Liver (tissue), 9 donors: ENCODE measurements around the gene CCDC88C. TPM values are rescaled to one million over a fixed set of nuclear protein-coding genes. Genes with fewer than 3 reads are reported as not detected.

Source experiments
- DNase-seq: peaks from one replicate; pipeline ENCODE4 v3.0.0-alpha.2; 2017; ENCODE audit warnings: low spot score
- H3K27ac ChIP-seq, 2 donors: one replicate each; pipeline ENCODE4 v1.7.0; 2013; ENCODE audit warnings: inconsistent platforms in 2 of 2, low read length in 2 of 2, control low read depth in 1 of 2, low read depth in 1 of 2, mild to moderate bottlenecking in 1 of 2
- H3K27me3 ChIP-seq, 4 donors: one replicate each; pipeline versions ENCODE4 v1.6.1 to v1.7.0; 2013; ENCODE audit warnings: low read length in 3 of 4, inconsistent platforms in 1 of 4, mild to moderate bottlenecking in 1 of 4, moderate library complexity in 1 of 4; ENCODE audit not compliant: control insufficient read depth in 4 of 4, insufficient read depth in 4 of 4
- H3K36me3 ChIP-seq, 4 donors: one replicate each; pipeline versions ENCODE4 v1.6.1 to v1.7.0; 2013; ENCODE audit warnings: low read length in 3 of 4, mild to moderate bottlenecking in 3 of 4, low read depth in 1 of 4, moderate library complexity in 1 of 4; ENCODE audit not compliant: control insufficient read depth in 4 of 4, insufficient read depth in 3 of 4
- H3K4me1 ChIP-seq, 4 donors: one replicate each; pipeline versions ENCODE4 v1.6.1 to v1.7.0; 2013; ENCODE audit warnings: low read length in 3 of 4, mild to moderate bottlenecking in 3 of 4, moderate library complexity in 1 of 4; ENCODE audit not compliant: control insufficient read depth in 4 of 4, insufficient read depth in 4 of 4
- H3K4me3 ChIP-seq, 3 donors: one replicate each; pipeline versions ENCODE4 v1.6.1 to v1.7.0; 2013; ENCODE audit warnings: low read length in 3 of 3, control low read depth in 1 of 3, low read depth in 1 of 3, mild to moderate bottlenecking in 1 of 3
- H3K9ac ChIP-seq, 2 donors: one replicate each; pipeline ENCODE4 v1.7.0; 2013; ENCODE audit warnings: low read length in 2 of 2, mild to moderate bottlenecking in 2 of 2, moderate library complexity in 2 of 2, control low read depth in 1 of 2, low read depth in 1 of 2
- H3K9me3 ChIP-seq, 4 donors: one replicate each; pipeline versions ENCODE4 v1.6.1 to v1.7.0; 2013; ENCODE audit warnings: low read length in 3 of 4; ENCODE audit not compliant: control insufficient read depth in 4 of 4
- EGR1 ChIP-seq, 2 donors: IDR thresholded peaks; 2 replicates each; pipeline ENCODE4 v1.6.1; 2016 to 2018; ENCODE audit warnings: antibody characterized with exemption in 2 of 2, low read depth in 2 of 2
- FOXA1 ChIP-seq: IDR thresholded peaks from 2 replicates; pipeline ENCODE4 v1.6.1; 2016; ENCODE audit warnings: antibody characterized with exemption
- FOXA2 ChIP-seq: IDR thresholded peaks from 2 replicates; pipeline ENCODE4 v1.6.1; 2016; ENCODE audit warnings: antibody characterized with exemption
- GABPA ChIP-seq, 2 donors: IDR thresholded peaks in 1 of 2; conservative IDR thresholded peaks in 1 of 2; 2 replicates each; pipeline ENCODE4 v1.6.1; 2016; ENCODE audit warnings: antibody characterized with exemption in 2 of 2, mild to moderate bottlenecking in 1 of 2, moderate library complexity in 1 of 2
- HNF4A ChIP-seq, 2 donors: conservative IDR thresholded peaks; 2 replicates each; pipeline ENCODE4 v1.6.1; 2016; ENCODE audit warnings: antibody characterized with exemption in 2 of 2, mild to moderate bottlenecking in 2 of 2
- JUND ChIP-seq, 2 donors: IDR thresholded peaks; 2 replicates each; pipeline ENCODE4 v1.6.1; 2016; ENCODE audit warnings: antibody characterized with exemption in 2 of 2
- NR2F2 ChIP-seq: IDR thresholded peaks from 2 replicates; pipeline ENCODE4 v1.6.1; 2016; ENCODE audit warnings: antibody characterized with exemption
- RAD21 ChIP-seq, 2 donors: IDR thresholded peaks; 2 replicates each; pipeline ENCODE4 v1.6.1; 2016; ENCODE audit warnings: antibody characterized with exemption in 2 of 2, mild to moderate bottlenecking in 2 of 2
- RXRA ChIP-seq, 2 donors: IDR thresholded peaks; 2 replicates each; pipeline ENCODE4 v1.6.1; 2017 to 2018; ENCODE audit warnings: antibody characterized with exemption in 2 of 2, mild to moderate bottlenecking in 1 of 2
- SP1 ChIP-seq: IDR thresholded peaks from 2 replicates; pipeline ENCODE4 v1.6.1; 2018; ENCODE audit warnings: antibody characterized with exemption, mild to moderate bottlenecking
- TAF1 ChIP-seq: conservative IDR thresholded peaks from 2 replicates; pipeline ENCODE4 v1.6.1; 2016; ENCODE audit warnings: antibody characterized with exemption, mild to moderate bottlenecking
- WGBS: extraction: QIAGEN DNeasy Blood & Tissue Kit; methylation state at CpG from one replicate; pipeline ENCODE4 v1.1.7; 2013; 5-methylcytosine and 5-hydroxymethylcytosine counted together
- polyA plus RNA-seq, 2 donors: library from polyadenylated mRNA; stranded (reverse) in 1 of 2; unstranded in 1 of 2; fragments of 200-250 nt in 1 of 2; fragments of >200 nt in 1 of 2; fragmentation: Nextera tagmentation in 1 of 2; extraction: Ambion mirVana in 1 of 2; gene quantifications; one replicate each; pipeline versions ENCODE4 v1.2.1 to v1.2.3, GENCODE V29; 2013 to 2015
- total RNA-seq, 2 donors: library from RNA; depleted of rRNA; stranded (reverse); fragments of >200 nt; gene quantifications; one replicate each; pipeline ENCODE4 v1.2.3, GENCODE V29; 2014
- TF ChIP-seq, protein P1 (sequence below): IDR thresholded peaks from 2 replicates; pipeline ENCODE4 v1.6.1; 2016; ENCODE audit warnings: antibody characterized with exemption
- TF ChIP-seq, protein P2 (sequence below): fragments of 150-350 bp; IDR thresholded peaks from 2 replicates; pipeline ENCODE4 v1.5.1; 2017; ENCODE audit warnings: improper control_type of control experiment, low read depth, low read length; ENCODE audit not compliant: missing input control
- TF ChIP-seq, protein P3 (sequence below): IDR thresholded peaks from 2 replicates; pipeline ENCODE4 v1.6.1; 2016; ENCODE audit warnings: antibody characterized with exemption
- TF ChIP-seq, protein P4 (sequence below): IDR thresholded peaks from 2 replicates; pipeline ENCODE4 v1.6.1; 2016; ENCODE audit warnings: antibody characterized with exemption, mild to moderate bottlenecking
- TF ChIP-seq, protein P5 (sequence below): IDR thresholded peaks from 2 replicates; pipeline ENCODE4 v1.6.1; 2016; ENCODE audit warnings: antibody characterized with exemption
- donor health status: healthy.
- donor health status: healthy.
- donor health status: healthy.
- donor health status: healthy.
- donor health status: healthy.

The CCDC88C gene
- total and polyA plus RNA-seq, 4 donors: 1.3 to 10.8 (median 4.0) TPM

DNA sequence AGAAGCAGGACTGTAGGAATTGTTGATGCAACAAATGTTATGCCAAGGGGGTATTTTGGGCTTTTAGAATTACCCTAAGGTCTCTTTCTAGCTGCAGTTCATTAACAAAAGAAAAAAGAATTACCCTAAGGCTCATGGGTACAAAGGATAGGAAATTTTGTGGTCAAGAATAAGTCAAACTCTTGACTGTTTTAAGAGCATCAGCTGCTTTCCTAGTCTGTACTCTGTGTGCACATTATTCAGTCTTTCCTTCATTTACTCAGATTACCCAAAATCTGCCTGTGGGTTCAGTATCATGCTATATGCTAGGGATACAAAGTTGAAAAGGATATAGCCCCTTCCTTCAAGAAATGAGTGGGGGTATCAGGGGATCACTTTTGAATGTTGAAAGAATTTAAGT lies 36.5 kb upstream of the CCDC88C start:
- H3K4me3 ChIP-seq: no peak overlapping the region
- no peaks in the 10 kb centered on the region for H3K27me3 ChIP-seq
- no peak overlapping the region for H3K9ac ChIP-seq
- H3K4me1 ChIP-seq: no peaks in the 10 kb centered on the region
- H3K27ac ChIP-seq: no peak overlapping the region
- no peaks in the 10 kb centered on the region for H3K9me3 ChIP-seq
- no peak for TF ChIP-seq SP1
- TF ChIP-seq, protein P1, sequence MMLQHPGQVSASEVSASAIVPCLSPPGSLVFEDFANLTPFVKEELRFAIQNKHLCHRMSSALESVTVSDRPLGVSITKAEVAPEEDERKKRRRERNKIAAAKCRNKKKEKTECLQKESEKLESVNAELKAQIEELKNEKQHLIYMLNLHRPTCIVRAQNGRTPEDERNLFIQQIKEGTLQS: no peak
- no peak for TF ChIP-seq RXRA (IDR thresholded peaks at IDR 0.05)
- no peak for TF ChIP-seq FOXA1
- TF ChIP-seq, protein P2, sequence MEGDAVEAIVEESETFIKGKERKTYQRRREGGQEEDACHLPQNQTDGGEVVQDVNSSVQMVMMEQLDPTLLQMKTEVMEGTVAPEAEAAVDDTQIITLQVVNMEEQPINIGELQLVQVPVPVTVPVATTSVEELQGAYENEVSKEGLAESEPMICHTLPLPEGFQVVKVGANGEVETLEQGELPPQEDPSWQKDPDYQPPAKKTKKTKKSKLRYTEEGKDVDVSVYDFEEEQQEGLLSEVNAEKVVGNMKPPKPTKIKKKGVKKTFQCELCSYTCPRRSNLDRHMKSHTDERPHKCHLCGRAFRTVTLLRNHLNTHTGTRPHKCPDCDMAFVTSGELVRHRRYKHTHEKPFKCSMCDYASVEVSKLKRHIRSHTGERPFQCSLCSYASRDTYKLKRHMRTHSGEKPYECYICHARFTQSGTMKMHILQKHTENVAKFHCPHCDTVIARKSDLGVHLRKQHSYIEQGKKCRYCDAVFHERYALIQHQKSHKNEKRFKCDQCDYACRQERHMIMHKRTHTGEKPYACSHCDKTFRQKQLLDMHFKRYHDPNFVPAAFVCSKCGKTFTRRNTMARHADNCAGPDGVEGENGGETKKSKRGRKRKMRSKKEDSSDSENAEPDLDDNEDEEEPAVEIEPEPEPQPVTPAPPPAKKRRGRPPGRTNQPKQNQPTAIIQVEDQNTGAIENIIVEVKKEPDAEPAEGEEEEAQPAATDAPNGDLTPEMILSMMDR: no peak
- H3K36me3 ChIP-seq: peaks cover 7 to 25% (median 18%) of the 10 kb centered on the region in 4 donors
- no peak for DNase-seq

DNA sequence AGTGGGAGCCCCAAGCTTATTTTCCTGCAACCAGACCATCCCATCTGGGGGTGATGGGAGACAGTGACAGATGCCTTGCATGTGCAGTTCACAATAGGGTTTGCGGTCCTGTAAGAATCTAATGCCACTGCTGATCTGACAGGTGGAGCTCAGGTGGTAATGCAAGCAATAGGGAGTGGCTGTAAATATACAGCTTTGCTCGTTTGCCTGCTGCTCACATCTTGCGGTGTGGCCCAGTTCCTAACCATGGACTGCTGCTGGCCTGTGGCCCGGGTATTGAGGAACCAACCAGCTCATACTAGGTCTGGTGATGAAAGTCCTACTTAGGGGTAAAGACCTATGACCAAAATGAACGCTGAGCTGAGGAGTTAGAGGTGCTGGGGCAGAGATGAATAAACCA lies 36.1 kb upstream of the CCDC88C start:
- no peak overlapping the region for H3K9ac ChIP-seq
- 73% methylated on average over 5 of the region's 5 CpGs for WGBS
- no peak for DNase-seq
- H3K4me3 ChIP-seq: no peak overlapping the region
- H3K9me3 ChIP-seq: no peaks in the 10 kb centered on the region
- TF ChIP-seq FOXA2 (no peak), EGR1 (IDR thresholded peaks at IDR 0.05; ENCODE audit: low read depth in 2 of 2) (no peak), GABPA (IDR thresholded peaks at IDR 0.05 in 1 of 2, conservative IDR thresholded peaks at IDR 0.05 in 1 of 2) (no peak), RAD21 (IDR thresholded peaks at IDR 0.05) (no peak), FOXA1 (no peak), HNF4A (conservative IDR thresholded peaks at IDR 0.05) (no peak), NR2F2 (no peak), TAF1 (no peak), JUND (IDR thresholded peaks at IDR 0.05) (no peak)
- TF ChIP-seq, protein P3, sequence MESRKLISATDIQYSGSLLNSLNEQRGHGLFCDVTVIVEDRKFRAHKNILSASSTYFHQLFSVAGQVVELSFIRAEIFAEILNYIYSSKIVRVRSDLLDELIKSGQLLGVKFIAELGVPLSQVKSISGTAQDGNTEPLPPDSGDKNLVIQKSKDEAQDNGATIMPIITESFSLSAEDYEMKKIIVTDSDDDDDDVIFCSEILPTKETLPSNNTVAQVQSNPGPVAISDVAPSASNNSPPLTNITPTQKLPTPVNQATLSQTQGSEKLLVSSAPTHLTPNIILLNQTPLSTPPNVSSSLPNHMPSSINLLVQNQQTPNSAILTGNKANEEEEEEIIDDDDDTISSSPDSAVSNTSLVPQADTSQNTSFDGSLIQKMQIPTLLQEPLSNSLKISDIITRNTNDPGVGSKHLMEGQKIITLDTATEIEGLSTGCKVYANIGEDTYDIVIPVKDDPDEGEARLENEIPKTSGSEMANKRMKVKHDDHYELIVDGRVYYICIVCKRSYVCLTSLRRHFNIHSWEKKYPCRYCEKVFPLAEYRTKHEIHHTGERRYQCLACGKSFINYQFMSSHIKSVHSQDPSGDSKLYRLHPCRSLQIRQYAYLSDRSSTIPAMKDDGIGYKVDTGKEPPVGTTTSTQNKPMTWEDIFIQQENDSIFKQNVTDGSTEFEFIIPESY: no peak
- TF ChIP-seq, protein P4, sequence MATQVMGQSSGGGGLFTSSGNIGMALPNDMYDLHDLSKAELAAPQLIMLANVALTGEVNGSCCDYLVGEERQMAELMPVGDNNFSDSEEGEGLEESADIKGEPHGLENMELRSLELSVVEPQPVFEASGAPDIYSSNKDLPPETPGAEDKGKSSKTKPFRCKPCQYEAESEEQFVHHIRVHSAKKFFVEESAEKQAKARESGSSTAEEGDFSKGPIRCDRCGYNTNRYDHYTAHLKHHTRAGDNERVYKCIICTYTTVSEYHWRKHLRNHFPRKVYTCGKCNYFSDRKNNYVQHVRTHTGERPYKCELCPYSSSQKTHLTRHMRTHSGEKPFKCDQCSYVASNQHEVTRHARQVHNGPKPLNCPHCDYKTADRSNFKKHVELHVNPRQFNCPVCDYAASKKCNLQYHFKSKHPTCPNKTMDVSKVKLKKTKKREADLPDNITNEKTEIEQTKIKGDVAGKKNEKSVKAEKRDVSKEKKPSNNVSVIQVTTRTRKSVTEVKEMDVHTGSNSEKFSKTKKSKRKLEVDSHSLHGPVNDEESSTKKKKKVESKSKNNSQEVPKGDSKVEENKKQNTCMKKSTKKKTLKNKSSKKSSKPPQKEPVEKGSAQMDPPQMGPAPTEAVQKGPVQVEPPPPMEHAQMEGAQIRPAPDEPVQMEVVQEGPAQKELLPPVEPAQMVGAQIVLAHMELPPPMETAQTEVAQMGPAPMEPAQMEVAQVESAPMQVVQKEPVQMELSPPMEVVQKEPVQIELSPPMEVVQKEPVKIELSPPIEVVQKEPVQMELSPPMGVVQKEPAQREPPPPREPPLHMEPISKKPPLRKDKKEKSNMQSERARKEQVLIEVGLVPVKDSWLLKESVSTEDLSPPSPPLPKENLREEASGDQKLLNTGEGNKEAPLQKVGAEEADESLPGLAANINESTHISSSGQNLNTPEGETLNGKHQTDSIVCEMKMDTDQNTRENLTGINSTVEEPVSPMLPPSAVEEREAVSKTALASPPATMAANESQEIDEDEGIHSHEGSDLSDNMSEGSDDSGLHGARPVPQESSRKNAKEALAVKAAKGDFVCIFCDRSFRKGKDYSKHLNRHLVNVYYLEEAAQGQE: no peak
- TF ChIP-seq, protein P2: no peak
- TF ChIP-seq, protein P1: no peak
- TF ChIP-seq, protein P5, sequence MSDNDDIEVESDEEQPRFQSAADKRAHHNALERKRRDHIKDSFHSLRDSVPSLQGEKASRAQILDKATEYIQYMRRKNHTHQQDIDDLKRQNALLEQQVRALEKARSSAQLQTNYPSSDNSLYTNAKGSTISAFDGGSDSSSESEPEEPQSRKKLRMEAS: no peak
- no peak overlapping the region for H3K27ac ChIP-seq
- H3K27me3 ChIP-seq: no peaks in the 10 kb centered on the region
- H3K4me1 ChIP-seq: no peaks in the 10 kb centered on the region
- peaks cover 7 to 22% (median 16%) of the 10 kb centered on the region in 4 donors for H3K36me3 ChIP-seq
